Endometrium (tissue), 2 donors: ENCODE data around the gene ZC3H6.
A peak's percentile ranks its signal among the peaks of the same experiment; 100 is the strongest.
"Not testable (repeated sequence)": the region's sequence is repeated elsewhere in the genome, so short reads cannot be mapped to it uniquely, and the experiment has no call there.

Experiments used
- FAIRE-seq: peaks from 2 replicates; lab custom pipeline; 2012; peaks lifted over from hg19 to GRCh38; lab: Jason Lieb, UNC
- donor health status: control.
- donor health status: control.

ZC3H6 gene

DNA sequence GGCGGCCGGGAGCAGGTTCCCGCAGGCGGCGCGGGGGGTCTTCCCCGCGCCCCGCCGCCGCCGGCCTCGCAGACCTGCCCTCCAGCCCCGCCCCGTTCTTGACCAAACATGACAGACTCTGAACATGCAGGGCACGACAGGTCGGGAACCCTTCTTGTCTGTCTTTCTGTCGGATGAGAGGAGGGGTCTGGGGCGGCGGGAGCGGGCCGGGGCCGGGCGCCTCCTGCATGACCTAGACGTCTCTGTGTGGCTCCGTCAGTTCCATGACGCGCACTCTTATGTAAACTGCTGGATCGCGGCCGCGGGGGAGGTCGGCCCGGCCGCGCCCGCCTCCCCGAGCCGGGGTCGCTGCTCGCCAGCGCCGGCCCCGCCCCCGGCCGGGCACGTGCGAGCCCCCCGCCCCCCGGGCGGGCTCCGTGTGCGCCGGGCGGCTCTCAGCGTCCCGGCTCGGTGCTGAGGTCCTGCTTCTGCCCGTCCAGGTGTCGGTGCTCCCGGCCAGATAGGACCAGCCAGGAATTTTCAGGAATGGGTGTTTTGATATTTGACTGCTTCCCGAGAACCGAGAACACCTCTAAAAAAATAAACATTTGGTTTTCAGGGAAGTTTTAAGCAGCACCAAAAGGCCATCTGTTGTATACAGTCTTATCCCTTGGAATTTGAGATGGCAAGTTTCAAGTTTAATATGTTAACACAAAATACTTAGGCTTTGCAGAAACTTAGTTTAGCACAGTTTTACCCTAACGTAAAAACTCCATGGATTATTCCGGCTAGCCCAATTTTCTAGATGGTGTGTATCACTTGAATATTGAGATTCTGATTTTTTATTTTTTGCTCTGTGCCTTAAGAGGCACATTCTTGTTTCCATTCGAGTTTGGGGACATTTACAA is 733 bp downstream of the ZC3H6 start:
- FAIRE-seq: no peak

DNA sequence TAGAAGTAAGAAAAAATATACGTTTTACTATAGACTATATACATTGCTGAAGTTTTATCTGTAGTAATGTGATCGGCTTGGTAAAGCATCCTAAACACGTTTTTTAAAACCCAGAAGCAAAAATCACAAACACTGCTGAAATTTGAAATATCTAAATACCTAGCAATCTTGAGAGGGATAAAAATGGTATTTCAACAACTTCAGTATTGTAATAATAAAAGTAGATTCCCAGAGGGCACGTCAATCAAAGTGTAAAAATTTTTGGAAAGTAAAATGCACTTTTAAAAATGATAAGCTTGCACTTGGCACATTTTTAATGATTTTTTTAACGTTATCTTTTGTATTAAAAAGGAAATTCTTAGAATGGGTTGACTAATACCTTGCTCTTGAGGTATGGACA is 1.6 kb downstream of the ZC3H6 start:
- FAIRE-seq: no peak

DNA sequence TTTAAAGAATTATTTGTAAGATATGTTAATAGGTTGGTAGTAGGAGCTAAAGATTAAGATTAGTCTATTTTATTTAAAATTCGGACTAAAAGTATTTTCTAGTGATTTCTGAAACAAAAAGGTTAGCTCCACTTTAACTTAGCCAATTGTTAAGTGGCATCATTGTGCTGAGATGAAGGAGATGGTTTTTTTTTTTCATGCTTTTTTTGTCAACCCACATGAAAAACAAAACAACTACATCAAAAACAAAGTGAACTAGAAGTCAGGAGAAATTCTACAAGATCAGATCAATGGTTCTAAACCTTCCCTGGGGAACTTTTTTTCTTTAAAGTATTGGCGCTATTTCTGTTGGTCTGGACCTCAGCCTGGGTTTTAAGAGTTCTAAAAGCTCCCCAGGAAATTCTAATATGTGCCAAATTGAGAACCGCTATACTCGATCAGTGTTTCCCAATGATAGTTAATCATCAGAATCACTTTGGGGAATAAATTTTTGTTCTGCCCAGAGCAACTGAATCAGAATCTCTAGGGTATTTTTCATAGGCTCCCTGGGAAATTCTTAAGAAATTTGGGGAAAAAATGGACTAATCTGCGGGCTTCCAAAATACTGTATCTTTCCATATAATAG is 2.3 kb downstream of the ZC3H6 start:
- FAIRE-seq: no peak

DNA sequence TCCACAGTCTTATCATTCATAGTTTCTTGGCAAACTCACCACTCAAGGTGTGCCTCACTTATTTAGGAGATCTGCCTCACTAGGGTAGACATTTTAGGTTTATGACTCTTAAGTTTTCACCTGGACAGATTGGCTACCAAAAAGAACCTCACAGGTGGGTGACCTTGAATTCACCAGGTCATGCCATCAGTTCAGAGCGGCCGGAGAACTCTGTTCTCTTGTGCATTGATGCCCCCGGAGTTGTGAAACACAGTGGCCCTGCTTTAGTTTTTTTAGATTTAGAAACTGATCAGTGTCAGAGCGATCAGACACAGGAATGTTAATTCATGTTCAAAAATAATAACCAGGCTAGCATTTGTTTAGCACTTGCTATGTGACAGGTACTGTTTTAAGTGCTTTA is 6.7 kb downstream of the ZC3H6 start:
- not testable (repeated sequence) for FAIRE-seq

DNA sequence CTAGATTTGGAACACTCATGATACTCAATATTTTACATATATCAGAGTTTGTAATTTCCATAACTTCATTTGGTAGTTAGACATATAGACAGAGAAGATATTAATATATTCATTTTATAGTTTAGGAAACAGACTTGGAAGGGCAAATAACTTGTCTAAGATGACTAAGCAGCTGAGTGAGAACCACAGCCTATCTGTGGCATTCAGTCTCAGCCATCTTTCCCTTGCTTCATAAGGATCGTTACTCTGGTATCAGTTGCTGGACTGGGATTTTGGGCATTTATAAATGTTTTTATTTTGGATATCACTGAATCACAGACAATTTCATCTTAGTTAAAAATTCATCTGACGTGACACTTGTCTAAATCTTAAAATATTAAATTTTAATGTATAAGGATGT is 8.1 kb downstream of the ZC3H6 start:
- FAIRE-seq: not testable (repeated sequence)

DNA sequence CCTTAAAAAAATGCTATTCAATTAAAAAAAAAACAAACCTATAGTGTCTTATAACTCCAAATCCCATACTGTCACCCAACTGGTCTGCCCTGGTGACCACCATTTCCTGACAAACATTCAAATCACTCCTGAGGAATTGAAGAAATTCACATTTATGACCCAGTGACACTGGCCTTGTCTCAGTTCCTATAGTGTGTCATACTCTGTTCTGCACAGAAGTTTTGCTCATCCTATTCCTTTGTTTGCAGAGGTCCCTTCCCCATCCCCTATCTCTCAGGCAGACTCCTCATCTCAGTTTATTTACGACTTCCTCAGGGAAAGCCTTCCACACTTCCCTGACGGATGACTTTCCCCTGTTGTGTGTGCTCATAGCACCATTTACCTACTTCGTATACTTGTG is 14.7 kb downstream of the ZC3H6 start:
- no peak for FAIRE-seq

DNA sequence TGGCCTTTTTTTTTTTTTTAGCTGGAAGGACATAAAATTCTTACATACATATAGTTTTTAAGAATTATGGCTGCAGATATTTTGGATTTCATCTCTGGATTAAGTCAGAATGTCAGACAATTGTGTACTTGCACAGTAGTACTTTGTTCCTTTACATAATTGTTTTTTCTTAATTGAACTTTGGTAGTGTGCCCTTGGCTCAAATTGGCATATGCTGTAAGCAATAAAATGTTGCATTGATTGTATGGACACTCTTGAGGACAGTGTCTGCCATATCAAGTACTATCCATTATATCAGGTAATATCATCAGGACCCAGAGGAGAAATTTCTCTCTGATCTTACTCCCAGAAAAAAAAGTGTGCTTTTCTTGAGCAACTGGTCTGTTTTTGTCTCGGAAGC is 15.3 kb downstream of the ZC3H6 start:
- FAIRE-seq: no peak

DNA sequence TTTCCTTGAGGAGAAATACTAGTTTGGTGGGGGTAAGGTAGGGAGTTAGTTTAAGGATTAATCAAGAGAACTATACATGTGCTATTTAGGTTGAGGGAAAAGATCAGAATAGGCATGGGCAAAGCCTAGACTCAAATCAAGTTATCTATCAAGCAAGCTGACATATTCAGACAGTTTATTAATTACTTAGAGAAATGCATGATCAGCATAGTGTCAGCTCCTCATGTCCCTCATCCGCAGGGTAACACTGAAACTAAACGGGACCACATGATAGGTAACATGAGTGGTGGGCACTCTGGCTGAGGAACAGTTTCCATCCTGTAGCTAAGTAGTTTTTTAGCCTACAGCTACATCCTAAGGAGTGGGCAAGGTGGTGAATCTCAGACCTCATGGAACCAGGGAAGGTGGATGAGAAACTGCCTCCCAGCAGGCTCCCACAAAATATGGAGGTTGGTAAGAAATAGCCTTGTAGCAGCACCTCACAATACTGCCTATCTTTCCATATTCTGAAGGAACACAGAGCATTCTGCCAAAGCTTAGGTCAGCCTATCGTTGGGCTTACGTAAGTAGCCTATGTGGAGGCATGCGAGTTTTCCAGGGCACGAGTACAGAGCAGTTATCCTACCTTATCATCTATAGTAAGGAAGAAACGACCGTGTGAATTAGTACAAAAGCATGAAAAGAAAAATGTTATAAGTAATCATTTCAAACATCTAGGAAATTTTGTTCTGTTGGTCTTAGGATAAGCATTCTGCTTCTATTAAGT is 18.4 kb downstream of the ZC3H6 start:
- no peak for FAIRE-seq

DNA sequence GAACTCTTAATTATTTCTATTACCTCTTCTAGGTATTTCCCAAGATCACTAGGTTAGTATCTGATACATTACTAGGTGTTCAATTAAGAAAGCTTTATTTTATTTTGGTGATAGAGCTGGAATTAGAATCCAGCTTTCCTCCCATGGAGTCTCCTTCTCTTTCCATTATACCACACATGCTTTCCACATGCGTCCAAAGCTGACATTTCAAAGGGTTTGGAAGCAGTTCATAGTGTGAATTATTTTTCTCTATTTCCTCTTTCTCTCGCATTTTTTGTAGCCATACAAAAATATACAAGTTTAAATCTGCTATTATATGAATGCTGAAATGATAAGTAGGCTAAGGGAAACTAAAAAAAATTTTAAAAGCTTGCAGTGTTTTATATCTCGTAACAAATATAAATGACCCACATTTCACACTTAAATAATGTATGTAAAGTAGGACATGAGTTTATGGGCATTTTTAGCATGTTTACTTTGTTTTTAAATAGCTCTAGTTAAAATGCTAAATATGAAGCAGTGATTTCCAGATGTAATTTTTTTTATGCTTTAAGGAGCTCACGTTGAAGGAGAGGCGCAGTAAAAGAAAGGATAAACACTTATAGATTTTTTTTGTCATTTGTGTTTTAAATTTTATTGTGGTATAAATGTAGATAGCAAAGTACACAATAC is 20.1 kb downstream of the ZC3H6 start:
- FAIRE-seq: peak; percentile 26

DNA sequence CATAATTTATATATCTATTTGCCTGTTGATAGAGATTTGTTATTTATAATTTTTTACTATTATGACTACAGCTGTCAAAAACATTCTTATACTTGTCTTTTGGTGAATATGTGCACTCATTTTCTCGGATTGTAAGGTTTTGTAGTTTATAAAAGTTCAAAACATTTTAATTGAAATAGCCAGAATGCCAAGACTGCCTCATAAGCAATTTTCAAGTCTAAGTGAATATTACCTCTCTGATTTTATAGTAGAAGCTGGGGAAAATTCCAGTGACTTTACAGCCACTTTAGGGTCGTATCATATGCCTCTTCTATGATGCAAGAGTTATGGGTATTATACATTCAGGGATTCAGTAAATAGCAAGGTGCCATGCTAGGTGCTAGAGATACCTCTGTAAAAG is 21.0 kb downstream of the ZC3H6 start:
- no peak for FAIRE-seq

DNA sequence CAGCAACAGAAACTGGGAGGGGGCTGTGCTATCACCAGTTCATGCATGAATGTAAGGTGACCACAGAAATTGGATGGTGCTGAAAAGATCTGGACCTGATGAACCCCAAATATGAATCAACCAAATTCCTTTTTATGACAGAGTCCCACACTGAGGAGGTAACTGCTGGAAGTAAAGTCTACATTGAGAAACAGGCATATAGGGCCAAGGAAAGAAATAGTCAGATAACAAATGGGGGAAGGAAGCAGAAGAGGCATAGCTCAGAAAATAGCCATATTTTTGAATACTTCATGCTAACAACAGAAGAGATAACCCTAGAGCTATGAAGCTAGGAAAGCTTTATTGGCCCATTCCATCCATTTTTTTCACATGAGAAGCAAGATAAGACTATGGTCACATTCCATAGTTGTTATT is 25.8 kb downstream of the ZC3H6 start:
- FAIRE-seq: no peak

DNA sequence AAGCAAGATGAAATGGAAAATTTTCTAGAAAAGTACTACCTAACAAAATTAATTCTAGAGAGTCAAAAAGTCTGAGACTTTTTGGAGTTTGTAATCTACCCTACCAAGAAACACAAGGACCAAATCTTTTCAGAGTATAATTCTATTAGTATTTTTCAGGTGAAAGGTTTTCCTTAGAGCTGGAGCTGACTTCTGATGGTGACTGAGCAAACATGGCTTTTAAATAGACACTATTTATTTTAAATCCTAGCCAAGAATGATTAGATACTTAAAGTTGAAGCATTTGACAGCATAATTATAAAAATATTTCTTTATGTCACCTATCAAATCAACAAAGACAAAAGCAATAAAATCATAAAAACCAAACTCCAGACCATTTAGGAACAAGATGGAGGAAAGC is 26.6 kb downstream of the ZC3H6 start:
- FAIRE-seq: no peak

DNA sequence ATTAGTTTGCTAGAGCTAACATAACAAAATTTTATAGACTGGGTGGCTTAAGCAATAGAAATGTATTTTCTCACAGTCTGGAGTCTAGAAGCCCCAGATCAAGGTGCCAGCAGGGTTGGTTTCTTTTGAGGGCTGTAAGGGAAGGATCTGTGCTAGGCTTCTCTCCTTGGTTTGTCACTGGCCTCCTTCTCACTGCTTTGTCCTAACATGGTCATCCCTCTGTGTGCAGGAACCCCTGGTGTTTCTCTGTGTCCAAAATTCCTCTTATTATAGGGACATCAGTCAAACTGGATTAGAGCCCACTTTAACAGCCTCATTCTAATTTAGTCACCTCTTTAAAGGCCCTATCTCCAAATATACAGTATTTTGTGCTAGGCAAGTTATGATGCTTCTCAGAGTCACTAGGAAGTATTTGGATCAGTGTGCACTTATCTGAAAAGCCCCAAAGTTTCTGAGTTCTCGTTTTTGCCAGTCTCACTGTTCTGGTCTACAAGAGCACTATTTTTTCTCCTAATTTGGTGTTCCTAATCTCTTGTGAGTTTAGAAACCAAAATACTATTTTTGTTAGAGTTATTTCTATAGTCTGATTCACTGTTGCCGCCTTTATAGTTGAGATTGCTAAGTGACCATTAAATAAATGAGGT is 29.0 kb downstream of the ZC3H6 start:
- no peak for FAIRE-seq

DNA sequence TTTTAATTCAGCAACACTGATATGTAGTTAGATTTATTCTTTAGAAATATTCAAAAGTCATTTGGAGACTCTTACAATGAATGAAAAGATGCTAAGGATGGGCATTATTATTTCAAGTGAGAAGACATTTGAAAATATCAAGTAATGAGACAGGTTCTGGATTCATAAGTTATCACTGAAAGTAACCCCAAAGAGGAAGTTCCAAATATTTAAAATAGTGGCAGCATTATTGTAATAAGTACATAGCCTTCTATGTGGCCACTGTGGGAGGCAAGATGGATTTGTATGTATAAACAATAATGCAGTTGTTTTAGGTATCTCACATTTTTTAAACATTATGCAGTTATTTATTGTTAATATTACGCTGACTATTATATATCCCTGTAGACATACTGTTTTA is 29.7 kb downstream of the ZC3H6 start:
- FAIRE-seq: no peak

DNA sequence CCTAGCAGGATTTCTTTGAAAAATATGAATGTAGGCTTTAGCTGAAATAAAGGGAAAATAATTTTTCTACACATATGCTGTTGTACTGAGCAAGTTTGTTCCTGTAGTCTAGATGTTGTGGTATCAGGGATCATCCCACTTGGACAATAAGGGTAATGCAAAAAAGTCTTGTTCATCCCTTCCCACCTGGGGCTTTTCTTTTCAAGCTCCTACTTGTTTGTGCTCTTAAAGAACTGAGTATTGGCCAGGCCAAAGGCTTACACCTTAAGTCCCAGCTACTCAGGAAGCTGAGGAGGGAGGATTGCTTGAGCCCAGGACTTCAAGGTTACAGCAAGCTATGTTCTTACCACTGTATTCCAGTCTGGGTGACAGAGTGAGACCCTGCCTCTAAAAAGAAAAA is 35.5 kb downstream of the ZC3H6 start:
- no peak for FAIRE-seq

DNA sequence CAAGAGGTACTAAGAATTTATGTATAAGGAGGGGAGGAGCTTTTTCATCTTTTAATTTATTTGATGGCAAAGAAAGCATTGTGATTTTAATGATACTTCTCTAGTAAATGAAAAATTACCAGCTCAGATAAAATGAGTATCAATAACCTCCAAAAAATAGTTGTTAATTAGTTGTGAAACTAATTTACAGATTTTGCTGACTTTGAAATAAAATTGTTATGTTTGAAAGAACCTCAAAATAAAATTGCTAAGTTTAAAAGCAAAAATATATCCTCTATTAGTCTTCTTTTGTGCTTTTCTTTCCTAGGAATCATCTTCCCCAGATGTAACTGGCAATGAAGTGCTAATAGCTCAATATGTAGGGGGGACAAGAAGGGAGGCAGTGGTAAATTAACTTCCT is 36.5 kb downstream of the ZC3H6 start:
- no peak for FAIRE-seq

DNA sequence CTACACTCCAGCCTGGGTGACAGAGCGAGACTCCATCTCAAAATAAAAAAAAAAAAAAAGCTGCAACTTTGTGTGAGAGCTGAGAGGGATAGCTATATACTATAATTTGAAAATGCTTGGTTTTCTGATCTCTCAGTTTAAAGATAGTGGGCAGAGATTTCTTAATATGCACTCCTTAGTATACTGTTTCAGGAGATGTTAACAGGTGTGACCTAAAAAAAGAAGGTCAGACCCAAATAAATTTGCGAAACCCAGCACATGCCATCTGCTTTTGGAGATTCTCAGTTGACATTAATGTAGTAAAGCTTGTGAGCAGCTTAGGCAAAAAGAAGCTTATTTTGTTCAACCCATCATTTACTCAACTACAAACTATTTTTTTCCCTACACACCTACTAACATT is 37.4 kb downstream of the ZC3H6 start:
- no peak for FAIRE-seq

DNA sequence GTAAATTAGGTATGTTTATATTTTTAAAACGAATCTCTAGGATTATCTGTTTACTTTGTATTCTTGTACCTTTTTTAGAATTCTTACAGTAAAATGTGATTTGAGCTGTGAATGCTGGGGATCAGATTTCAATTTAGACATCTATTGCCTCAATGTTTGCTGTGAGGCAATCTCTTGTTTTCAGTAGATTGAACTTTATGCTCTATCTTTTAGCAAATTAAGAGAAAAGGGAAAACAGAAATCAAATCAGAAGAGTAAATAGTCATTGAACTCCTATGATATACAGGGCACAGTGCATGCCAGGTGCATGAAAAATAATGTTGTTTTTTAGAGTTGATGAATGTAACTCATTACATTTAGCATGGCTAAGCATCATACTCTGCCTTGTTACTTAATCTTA is 39.5 kb downstream of the ZC3H6 start:
- no peak for FAIRE-seq

DNA sequence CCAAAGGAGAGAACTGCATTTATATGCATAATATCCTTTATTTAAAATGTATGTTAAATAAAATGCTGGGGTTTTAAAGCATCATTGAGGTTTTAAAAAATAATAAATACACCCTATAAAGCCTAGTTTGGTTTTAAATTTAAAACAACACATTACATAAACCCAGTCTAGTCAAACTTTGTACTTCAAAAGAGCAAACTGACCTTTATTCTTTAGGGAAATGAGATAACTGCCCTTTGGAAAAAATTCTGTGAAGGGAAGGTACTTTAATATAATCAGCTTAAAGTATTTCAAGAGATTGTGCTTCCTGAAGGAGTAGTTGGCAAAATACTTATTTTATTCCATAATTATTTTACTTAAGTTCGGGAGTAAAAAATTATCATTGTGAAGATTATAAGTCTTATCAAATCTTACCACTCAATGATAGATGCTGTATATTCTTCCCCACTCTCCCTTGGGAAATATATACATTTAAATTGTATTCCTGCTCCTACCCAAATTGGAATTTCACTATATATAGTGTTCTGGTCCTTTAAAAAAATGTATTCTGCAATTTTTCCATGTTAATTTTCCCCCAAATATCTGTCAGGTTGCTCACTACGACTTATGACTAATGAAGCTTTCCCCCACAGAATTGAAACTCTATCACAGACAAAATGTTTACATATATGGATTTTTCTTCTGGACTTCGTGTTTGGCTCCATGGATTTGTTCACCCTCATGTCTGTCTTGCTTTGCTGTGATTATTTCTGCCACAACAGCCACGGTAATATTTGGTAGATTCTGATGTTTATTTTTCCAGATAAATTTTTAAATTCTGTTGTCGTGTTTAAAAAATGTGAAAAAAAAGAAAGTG is 42.1 kb downstream of the ZC3H6 start:
- FAIRE-seq: no peak

DNA sequence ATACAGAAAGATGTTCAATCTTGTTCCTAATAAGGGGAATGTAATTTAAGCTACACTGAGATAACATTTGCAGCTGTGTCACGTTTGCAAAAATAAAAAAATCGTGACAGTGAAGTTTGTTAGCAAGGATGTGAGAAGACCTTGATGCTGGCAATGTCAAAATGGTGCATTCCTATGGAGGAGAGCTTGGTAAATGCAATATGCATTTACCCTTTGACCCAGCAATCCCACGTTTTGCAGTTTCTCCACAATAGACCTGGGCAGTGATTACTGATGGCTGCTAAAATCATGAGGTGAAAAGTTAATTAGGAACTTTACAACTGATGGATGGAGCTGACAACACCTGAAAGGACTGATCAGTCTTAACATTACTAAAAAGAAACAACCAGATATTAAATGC is 43.1 kb downstream of the ZC3H6 start:
- FAIRE-seq: no peak
